ENCODE measurements around the gene DEXI.
"Not testable (repeated sequence)": the region's sequence is repeated elsewhere in the genome, so short reads cannot be mapped to it uniquely, and the experiment has no call there.

Gene DEXI

DNA sequence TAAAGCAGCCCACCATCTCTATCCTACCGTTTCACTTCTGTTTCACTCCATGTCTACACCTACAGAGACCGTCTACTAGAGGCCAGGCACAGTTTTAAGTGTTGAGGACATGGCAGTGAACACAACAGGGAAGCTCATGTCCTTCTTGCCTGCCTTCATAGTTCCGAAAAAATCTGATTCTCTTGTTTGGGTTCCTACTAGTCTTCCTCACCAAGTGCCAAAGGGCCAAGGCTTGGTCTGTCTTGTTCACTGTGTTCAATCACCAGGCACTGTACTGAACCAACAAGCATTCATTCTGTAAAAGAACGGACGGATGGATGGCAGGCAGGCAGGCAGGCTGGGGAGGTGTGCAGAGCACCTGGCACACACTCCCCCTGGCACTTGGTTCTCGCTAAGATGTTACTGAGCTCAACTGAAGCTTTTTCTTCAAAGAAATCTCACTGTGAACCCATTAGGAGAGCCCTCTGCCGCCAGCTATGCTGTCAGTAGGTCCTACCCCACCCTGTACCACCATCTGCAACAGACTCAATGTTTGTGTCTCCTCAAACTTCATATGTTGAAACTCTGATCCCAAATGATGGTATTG is 2.5 kb downstream of the DEXI start:
- no peak for DNase-seq

DNA sequence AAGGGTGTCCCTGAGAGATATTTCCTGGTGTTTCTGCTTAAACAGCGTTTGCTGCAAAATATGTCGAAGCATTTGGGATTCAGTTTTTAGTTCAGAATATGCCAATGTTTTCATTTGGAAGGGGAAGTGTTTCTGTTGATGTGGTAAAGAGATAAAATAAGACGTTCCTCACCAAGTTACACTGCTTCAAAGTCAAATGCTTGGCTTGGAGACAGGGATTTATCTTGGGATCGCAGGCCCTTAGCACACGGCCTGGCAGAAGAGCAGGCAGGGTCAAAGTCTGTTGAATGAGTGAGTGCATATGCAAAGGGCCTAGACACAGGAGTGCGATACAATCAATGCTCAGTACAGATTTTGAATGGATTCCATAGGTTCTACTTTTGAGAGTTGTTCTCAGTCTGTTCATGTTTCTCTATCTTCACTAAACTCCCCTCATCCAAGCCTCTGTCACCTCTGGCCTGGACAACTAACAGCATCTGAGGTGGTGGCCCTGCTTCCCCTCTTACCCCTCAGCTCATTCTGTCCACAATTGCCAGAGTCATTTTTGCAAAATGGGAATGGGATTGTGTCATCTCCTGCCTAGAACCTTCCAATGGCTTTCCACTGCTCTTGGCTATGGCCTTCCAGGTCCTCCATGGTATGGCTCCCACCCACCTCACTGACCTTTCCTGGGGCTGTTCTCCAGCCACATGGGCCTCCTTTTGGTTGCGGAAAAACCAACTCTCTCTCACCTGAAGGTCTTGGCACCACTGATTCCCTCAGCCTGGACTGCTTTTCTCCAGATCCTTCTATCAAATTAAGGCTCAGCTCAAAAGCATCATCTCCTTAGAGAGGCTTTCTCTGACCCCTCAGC is 3.2 kb downstream of the DEXI start:
- DNase-seq = no peak

DNA sequence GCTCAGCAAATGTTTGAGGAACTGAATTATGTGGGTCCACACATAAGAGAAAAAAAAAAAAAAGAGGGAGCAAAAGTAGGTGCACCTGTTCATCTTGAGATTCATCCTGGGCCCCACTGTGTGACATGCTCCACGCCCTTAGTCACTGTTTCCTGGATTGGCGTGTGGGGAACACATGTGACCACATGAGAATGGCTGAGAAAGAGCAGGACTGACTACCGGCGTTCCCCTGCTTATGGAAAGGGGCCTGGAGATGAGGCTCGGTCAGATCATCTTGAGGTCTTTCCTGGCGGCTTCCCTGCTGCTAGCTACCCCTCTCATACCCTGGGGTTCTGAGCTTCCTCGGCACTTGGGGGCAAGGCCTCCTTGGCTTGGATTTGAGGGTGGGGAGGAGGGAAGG is 3.9 kb downstream of the DEXI start:
- DNase-seq = no peak

DNA sequence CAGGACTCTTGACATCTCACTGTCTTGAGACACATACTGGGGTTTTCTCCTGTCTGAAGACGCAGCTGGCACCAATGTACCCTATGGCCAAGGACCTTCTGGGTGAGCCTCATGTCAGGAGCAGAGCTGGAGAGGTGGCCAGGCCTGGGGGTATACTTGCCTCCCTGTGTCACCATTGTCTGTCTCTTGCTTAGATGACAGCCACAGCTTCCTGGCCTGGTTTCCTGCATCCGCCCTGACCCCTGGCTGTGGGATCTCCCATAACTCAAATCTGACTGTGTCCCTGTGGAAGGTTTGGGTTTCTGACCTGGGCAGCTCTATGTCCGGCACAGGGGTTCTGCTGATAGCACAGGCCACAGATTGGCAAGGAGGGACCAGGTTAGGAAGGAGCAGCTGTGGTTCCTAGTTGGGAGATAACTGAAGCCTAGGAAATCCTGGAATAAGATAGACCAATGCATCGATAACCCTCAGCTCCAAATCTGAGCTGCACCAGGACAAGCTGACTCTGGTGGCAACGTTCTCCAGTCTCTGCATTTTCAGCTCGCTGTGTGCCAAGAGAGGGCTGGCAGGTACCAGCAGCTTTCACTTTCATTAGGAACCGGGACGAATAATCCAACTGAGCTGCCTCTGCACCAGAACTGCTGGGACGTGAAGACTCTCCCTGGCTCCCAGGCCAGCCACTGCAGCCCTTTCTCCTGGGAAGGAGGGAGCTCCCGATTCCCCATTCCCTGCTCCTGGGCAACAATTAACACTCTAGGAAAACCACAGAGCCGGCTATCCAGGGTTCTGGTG is 5.0 kb downstream of the DEXI start:
- DNase-seq = no peak

DNA sequence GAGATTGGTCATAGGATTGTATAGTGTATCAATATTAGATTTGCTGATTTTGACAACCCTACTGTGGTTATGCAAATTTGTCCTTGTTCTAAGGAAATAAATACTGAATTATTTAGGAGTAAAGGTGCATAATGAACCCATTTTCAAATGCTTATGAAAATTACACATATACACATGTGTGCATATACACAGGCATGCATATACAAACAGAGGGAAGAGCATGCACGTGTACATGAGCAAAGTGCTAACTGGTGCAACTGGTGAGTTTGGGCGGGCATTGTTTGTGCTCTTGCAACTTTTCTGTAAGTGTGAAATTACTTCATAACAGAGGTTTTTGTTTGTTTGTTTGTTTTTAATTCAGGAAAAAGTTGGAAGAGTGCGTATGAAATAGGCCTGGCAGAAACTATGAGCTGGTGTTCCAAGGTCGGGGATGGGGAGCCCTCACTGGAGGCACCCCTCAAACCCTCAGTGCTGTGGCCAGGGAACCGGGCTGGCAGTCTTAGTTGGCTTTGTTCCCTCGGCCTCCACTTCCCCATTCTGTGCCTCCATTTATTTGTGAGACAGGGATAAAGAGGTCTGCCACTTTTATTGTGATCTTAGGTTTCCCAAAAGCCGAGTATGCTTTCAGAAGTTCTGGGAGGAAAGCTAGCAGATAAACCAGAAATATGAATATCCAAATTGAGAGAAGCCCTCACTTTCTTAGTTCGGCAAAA is 5.8 kb downstream of the DEXI start:
- no peak for DNase-seq

DNA sequence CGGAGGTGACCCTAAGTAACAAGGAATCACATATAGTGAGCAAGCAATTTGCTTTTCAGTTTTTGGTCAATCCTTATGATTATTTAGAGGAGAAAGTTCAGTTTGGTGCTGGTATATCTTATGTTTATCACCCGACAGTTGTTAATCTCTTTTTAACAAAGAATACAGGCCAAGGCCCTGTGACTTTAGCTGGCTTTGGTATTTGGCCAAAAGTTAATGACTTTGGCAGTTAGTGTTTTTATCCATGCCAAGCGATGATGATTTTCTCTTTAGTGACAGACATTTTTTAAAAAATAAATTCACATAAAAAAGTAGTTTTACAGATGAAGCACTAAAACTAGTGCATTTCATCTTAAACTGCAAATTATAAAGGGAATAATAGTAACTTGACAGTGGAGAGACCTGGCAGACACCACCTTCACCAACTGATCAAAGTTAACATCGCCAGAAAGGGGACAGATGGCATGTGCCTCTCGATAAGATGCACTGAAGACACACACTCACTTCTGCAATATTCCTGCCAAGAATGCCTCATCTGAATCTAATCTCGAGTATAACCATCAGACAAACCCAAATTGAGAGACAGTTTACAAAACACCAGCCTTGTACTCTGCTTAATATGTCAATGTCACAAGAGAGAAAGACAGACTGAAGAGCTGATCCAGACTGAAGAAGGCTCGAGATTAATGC is 6.9 kb downstream of the DEXI start:
- no peak for DNase-seq

DNA sequence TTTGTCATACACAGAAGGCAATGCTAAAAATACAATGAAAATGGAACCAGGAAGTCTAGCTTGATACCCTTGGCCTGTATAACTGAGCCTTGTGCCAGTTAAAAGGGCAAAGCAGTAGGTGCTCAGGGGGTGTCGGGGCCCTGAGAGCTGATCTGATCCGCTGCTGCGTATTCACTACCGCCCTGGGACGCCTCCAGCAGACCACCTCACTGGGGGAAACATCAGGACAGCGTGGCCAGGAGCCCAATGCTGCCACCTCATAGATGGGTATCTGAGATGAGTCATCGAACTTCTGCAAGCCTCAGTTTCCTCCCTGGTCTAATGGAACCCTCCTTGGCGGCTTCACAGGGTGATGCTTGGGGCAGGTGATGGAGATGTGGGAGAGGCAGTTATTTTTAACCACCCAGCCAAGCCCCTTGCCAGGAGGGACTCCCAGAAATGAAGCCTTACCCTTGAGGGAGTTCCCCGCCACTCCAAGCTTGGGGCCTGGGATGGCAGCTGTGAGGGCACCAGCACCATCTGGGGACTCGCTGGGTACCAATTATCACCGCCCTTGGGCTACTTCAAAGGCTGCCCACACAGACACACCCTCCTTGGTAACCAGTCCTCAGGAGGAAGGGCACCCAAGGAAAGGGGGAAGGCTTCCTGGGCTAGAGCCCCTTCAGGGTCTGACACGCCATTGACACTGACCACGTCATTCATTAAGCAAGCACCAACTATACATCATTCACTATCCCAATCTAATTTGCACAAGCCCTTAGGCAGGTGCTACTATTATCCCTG is 7.8 kb downstream of the DEXI start:
- no peak for DNase-seq

DNA sequence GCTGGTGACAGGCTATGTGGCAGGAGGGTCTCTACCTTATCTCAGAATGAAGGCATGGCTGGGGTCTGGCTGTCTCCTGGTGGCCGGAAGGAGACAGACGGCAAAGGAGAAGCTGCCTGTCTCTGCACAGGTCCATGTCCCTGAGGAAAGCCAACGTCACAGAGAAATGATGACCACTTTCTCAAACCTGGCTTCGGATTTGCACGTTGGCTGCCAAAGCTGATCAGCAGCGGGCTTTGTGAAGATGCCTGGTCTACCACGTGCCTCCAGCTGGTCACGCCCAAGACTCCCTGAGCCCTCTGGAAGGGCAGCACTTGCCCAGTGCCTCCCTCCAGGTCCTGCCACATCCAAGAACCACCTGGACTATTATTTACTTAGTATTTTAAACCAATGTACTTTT is 8.4 kb downstream of the DEXI start:
- DNase-seq = no peak

DNA sequence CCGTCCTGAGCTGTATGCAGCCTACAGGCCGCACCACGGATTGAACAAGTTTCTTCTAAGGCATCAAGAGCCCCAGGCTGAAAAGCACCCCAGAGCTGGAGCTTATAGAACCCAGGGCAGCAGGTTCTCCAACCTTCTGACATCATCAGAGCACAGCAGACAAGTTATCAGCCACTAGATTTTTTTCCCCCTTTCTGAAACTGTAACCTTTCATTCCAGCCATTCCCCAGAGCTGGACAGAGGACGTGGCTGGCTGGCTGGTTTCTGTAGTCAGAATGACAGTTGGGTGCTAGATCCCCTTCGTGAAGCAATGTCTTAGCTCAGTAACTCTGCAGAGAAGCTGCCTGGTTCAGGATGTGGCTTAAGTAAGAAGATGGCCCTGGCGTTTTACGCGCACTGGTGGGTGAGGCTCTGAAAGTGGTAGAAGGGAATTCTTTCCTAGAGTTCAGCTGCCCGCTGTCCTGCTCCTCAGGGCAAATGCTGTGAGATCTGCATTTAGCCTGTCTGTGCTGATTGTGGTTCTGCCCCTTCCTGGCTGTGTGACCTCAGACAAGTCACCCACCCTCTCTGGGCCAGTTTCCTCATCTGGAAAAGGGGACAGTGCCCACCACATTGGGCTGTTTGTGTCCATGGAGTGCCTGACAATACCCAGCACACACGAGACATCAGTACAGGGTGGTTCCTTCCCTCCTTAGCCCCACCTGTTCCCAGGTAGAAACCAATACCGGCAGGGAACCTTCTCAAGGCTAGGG is 9.1 kb downstream of the DEXI start:
- no peak for DNase-seq

DNA sequence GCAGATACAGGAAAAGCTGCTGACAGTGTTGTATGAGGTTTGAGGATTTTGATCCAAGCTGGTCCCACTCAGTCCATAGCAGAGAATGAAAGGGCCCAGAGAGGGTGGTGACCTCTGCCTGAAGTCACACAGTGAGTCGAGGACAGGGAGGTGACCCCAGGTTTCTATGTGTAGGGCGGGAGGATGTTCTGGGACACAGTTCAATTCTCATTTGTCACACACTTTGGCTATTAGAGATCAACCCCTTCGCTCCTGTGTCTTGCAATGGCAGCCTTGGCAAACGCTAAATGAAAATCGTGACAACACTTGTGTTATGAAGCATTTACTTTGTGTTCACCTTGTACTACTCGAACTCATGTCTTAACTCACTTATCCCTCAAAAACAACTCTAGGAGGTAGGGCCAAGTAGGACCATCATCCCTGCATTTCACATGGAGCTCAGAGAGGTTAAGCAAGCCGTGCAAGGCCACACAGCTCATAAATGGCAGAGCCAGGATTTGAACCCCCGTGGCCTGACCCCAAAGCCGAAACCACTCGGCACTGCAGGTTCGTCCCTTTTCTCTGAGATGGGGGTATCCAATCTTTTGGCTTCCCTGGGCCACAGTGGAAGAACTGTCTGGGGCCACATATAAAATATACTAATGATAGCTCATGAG is 10.2 kb downstream of the DEXI start:
- DNase-seq = no peak

DNA sequence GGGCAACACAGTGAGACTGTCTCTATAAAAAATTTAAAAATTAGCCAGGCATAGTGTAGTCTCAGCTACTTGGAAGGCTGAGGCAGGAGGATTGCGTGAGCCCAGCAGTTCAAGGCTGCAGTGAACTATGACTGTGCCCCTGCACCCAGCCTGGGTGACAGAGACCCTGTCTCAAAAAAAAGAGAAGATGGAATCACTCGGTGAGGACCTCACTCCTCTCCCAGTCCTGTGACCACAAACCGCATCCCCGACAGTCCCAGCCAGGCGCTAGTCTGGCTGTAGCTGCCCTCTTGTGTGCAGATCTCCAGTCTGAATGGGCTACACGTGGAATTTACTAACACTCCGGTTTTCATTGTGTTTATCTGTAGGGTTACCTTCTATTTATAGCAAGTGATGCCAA is 11.1 kb downstream of the DEXI start:
- no peak for DNase-seq

DNA sequence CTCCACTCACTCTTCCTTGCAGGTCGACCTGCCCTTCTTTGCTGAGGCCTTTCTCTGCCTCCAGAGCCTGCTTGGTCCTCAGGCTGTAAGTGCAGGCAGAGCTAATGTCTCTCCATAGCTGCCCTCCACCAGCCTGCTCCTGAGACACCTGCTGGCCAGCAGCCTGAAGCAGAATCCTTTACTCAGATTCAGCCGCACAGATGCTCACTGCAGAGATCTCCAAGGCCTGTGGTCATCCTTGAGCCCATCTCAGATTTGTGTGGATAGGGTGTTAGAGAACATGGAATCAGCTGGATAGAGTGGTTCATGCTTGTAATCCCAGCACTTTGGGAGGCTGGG is 11.5 kb downstream of the DEXI start:
- no peak for DNase-seq

DNA sequence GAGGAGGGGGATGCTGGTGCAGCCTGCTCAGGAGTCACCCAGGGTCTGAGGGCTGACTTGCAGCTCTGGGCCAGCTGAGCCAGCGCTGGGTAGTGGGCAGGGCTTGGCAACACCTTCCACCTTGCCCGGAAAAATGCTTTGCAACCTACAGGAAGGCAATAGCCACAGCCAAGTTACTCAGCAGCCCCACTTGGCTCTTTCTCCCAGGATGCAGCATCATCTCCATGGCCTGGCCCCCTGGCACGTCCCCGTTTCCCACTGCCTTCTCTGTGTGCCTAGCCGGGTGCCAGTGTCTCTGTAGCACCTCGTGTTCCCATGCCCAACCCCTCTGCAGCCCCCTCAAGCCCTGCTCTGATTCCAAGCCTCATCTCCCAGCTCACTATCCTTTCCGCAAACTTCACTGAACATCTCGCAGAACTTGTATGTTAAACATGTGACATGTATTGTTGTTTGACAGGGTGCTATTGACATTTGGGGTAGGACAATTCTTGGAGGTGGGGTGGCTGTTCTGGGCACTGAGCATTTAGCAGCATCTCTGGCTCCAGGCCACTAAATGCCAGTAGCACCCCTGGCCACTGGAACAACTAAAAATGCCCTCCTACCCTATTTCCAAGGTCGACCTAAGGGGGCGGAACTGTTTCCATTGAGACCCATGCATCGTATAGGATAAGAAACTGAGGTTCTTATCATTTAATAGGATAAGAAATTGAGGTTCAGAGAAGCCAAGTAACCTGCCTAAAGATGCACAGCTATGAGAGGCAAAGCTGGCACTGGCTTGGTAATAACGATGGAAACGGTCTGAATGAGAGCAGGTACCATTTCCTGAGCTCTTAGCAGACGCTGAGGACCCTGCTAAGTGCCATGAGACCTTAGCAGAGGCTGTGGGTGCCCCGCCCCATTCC is 12.2 kb downstream of the DEXI start:
- DNase-seq = peak; percentile 61

DNA sequence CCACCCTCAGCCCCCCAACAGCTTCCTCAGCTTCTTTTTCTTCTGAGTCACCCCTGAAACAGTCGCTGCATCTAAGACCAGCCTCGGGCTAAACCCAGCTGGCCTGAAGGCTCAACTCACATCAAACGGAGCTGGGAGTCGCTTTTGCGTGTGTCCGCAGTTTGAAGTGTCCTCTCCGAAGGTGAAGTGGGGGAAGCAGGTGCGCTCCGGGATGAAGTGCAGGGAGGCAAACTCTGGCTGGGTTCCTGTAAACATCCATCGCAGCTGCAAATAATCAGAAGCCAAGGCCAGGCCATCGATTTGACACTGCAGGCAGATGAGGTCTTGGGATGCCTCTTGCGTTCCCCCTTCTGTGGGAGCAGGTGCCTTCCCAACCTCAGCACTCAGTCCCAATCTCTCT is 13.2 kb downstream of the DEXI start:
- peak; percentile 82 for DNase-seq

DNA sequence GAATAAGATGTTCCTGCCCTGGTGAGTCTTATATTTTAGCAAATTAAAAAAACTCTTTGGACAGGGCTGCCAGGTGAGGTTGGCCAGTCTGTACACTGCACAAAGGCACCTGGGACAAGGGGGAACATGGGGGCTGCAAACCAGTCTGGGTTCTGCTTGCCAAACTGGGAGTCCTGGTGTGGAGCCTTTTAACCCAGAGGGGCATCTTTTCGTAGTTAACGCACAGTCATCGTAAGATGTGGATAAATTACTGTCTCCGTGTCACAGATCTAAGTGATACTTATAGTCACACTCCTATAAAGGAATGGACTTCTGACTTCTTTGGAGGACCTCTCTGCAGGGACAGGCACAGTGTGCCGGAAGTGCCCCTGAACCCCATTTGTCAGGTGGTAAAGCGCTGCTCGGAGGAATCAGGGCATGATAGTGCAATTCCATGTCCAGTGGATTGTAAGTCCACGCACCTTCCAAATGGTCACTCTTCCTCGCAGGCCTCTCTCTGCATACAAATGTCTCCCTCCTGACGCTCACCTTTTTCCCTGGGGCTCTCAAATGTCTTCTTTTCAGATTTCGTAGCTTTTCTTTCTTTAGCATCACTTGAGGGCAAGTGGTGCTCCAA is 14.7 kb downstream of the DEXI start:
- no peak for DNase-seq

DNA sequence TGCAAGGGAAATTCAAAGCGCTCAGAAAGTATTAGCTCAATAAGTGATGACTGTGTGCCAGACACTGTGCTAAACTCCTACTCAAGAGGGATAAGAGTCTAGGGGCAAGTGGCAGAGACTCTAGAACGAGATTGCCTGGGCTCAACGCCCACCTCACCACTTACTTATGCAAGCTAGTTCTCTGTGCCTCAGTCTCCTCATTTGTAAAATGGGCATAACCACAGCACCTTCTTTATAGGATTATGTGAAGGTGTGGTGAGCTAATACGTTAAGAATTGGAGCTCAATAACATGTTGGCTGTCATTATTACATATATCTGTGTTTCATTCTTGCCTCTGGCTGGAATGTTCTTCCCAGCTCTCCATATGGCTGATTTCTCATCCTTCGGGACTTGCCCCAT is 15.4 kb downstream of the DEXI start:
- no peak for DNase-seq

DNA sequence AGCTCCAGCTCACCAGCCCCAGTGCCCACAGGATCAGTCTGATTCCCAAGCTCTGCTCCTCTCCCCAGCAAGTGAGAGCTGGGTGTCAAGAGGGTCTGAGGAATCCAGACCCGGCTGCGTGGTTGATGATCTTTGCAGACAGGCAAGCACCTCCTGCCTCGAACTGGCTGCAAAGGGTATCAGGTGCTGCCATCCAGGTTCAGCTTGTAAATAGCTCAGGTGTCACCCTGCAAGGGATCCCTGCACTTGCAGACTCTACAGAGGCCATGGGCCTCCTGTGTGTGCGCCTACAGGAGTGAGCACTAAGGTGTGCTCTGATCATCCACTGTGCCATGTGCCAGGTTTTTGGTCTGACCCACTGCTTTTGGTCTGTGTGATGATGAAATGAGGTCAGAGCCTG is 16.2 kb downstream of the DEXI start:
- DNase-seq = no peak

DNA sequence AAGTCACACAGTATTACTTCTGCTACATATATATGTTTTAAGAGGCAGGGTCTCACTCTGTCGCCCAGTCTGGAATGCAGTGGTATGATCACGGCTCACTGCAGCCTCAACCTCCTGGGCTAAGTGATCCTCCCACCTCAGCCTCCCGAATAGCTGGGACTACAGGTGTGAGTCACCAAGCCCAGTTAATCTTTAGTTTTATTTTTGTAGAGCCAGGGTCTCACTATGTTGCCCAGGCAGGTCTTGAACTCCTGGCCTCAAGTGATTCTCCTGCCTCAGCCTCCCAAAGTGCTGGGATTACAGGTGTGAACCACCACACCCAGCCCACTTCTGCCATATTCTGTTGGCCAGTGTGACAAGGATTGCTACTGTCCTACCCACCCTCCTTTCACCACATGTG is 17.0 kb downstream of the DEXI start:
- DNase-seq = not testable (repeated sequence)

DNA sequence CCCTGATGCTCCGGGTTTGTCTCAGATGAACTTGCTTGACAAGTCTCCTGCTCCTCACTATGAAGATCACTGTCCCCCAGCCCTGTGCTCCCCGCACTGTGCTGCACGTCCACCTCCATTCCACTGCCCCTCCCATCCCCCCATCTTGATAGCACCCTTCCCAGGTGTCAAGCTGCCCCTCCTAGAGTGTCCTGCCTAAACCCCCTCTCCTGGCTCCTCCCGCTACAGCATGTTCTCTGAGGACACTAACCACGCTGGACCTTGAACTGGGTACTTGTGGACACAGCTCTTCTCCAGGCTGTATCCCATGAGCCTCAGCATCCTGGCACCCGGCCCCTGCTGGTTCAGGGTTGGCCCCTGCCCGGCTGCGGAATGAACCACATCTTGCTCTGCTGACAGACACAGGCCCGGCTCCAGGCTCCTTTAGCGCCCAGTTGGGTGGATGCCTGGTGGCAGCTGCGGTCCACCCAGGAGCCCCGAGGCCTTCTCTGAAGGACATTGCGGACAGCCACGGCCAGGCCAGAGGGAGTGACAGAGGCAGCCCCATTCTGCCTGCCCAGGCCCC is 18.5 kb downstream of the DEXI start:
- no peak for DNase-seq
